ENCODE data around the gene CNIH3.

Gene CNIH3

DNA sequence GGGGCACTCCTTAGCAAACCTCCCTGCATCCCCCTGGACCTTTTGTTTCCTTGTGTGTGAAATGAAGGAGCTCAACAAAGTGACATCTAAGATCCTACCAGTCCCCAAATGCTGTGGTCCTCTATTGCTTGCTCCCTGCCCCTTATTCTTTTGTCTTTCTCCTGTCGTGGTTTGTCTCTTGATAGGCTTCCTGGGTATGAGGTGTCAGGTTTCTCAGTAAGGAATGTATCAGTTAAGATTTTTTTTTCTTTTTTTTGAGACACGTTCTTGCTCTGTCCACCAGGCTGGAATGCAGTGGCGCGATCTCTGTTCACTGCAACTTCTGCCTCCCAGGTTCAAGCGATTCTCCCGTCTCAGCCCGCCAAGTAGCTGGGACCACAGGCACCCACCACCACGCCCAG, 16.8 kb downstream of the CNIH3 start:
- no peaks in the 10 kb centered on the region for H3K9me3 ChIP-seq (ENCODE audit: low read length)
- no peaks in the 10 kb centered on the region for H4K20me1 ChIP-seq (ENCODE audit: insufficient read depth, low read length)
- H3K27ac ChIP-seq (ENCODE audit: low read depth, low read length, poor library complexity, severe bottlenecking) = no peak overlapping the region
- TF ChIP-seq EZH2 (IDR thresholded peaks at IDR 0.05; ENCODE audit: borderline replicate concordance, low read length) = no peak
- TF ChIP-seq, protein P1, sequence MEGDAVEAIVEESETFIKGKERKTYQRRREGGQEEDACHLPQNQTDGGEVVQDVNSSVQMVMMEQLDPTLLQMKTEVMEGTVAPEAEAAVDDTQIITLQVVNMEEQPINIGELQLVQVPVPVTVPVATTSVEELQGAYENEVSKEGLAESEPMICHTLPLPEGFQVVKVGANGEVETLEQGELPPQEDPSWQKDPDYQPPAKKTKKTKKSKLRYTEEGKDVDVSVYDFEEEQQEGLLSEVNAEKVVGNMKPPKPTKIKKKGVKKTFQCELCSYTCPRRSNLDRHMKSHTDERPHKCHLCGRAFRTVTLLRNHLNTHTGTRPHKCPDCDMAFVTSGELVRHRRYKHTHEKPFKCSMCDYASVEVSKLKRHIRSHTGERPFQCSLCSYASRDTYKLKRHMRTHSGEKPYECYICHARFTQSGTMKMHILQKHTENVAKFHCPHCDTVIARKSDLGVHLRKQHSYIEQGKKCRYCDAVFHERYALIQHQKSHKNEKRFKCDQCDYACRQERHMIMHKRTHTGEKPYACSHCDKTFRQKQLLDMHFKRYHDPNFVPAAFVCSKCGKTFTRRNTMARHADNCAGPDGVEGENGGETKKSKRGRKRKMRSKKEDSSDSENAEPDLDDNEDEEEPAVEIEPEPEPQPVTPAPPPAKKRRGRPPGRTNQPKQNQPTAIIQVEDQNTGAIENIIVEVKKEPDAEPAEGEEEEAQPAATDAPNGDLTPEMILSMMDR (IDR thresholded peaks at IDR 0.05; ENCODE audit: low read length) = no peak
- H3K36me3 ChIP-seq (ENCODE audit: insufficient read depth, low read length) = no peaks in the 10 kb centered on the region
- no peaks in the 10 kb centered on the region for H3F3A ChIP-seq (ENCODE audit: insufficient read depth, low read length)
- no peaks in the 10 kb centered on the region for H3K9me2 ChIP-seq (ENCODE audit: low read depth, low read length)
- no peak overlapping the region for H3K9ac ChIP-seq (ENCODE audit: low read length)
- no peak overlapping the region for H3K4me3 ChIP-seq (ENCODE audit: low read depth, low read length, poor library complexity, severe bottlenecking)
- no peak overlapping the region for H2AFZ ChIP-seq (ENCODE audit: low read length)
- no peaks in the 10 kb centered on the region for H3K79me2 ChIP-seq (ENCODE audit: insufficient read depth, low read length)
- H3K4me1 ChIP-seq (ENCODE audit: insufficient read depth, low read length, severe bottlenecking) = no peaks in the 10 kb centered on the region
- no peaks in the 10 kb centered on the region for H3K27me3 ChIP-seq (ENCODE audit: insufficient read depth, low read length)
- no peak overlapping the region for H3K4me2 ChIP-seq (ENCODE audit: low read length)

DNA sequence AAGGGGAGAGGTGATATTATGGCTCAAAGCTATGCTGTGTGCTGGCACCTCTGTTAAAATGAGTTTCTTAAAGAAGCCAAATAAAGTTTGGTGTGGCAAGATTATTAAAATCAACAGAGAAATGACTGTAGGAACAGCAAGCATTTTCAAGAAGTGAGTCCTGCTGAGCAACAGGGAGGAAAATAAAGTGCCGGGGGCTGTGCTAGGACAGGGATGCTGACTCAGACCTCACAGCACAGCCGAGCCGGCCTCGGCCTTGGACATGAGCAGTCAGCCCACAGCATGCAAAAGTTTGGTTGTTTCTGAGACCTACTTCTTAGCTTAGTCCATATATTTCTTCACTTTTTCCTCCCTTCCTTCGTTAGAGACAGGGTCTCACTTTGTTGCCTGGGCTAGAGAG, 19.2 kb downstream of the CNIH3 start:
- H4K20me1 ChIP-seq (ENCODE audit: insufficient read depth, low read length) = no peaks in the 10 kb centered on the region
- no peaks in the 10 kb centered on the region for H3K79me2 ChIP-seq (ENCODE audit: insufficient read depth, low read length)
- H3K9me3 ChIP-seq (ENCODE audit: low read length) = no peaks in the 10 kb centered on the region
- H3K27ac ChIP-seq (ENCODE audit: low read depth, low read length, poor library complexity, severe bottlenecking) = no peak overlapping the region
- no peaks in the 10 kb centered on the region for H3K27me3 ChIP-seq (ENCODE audit: insufficient read depth, low read length)
- H3K4me2 ChIP-seq (ENCODE audit: low read length) = no peak overlapping the region
- no peaks in the 10 kb centered on the region for H3F3A ChIP-seq (ENCODE audit: insufficient read depth, low read length)
- no peak for TF ChIP-seq EZH2 (IDR thresholded peaks at IDR 0.05; ENCODE audit: borderline replicate concordance, low read length)
- TF ChIP-seq, protein P1 (IDR thresholded peaks at IDR 0.05; ENCODE audit: low read length) = no peak
- H3K4me3 ChIP-seq (ENCODE audit: low read depth, low read length, poor library complexity, severe bottlenecking) = no peak overlapping the region
- H3K9me2 ChIP-seq (ENCODE audit: low read depth, low read length) = no peaks in the 10 kb centered on the region
- H3K4me1 ChIP-seq (ENCODE audit: insufficient read depth, low read length, severe bottlenecking) = no peaks in the 10 kb centered on the region
- H2AFZ ChIP-seq (ENCODE audit: low read length) = no peak overlapping the region
- no peaks in the 10 kb centered on the region for H3K36me3 ChIP-seq (ENCODE audit: insufficient read depth, low read length)
- H3K9ac ChIP-seq (ENCODE audit: low read length) = no peak overlapping the region

DNA sequence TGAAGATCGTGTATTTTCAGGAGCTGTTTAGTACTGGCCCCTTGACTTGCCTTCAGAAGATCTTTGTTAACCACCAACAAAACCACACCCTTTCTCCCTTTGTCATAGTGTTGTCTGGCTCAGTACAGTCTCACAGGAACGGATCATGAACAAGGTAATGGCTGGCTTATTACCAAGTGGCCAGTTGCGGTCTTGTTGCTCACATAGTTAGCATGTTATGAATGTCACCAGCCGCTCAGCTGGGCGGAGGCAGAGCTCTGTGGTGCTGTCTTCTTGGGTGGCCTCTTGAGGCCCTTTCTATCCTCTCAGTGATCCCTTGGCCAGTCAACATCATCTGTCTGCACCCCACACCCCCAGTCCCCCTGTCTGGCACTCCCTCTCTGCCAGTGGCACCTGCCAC, 21.4 kb downstream of the CNIH3 start:
- no peaks in the 10 kb centered on the region for H3K9me3 ChIP-seq (ENCODE audit: low read length)
- H2AFZ ChIP-seq (ENCODE audit: low read length) = no peak overlapping the region
- H3K9ac ChIP-seq (ENCODE audit: low read length) = no peak overlapping the region
- no peaks in the 10 kb centered on the region for H3K27me3 ChIP-seq (ENCODE audit: insufficient read depth, low read length)
- no peak overlapping the region for H3K4me3 ChIP-seq (ENCODE audit: low read depth, low read length, poor library complexity, severe bottlenecking)
- no peaks in the 10 kb centered on the region for H3K4me1 ChIP-seq (ENCODE audit: insufficient read depth, low read length, severe bottlenecking)
- no peak for TF ChIP-seq EZH2 (IDR thresholded peaks at IDR 0.05; ENCODE audit: borderline replicate concordance, low read length)
- TF ChIP-seq, protein P1 (IDR thresholded peaks at IDR 0.05; ENCODE audit: low read length) = no peak
- H3K4me2 ChIP-seq (ENCODE audit: low read length) = no peak overlapping the region
- H3K27ac ChIP-seq (ENCODE audit: low read depth, low read length, poor library complexity, severe bottlenecking) = no peak overlapping the region
- no peaks in the 10 kb centered on the region for H4K20me1 ChIP-seq (ENCODE audit: insufficient read depth, low read length)
- no peaks in the 10 kb centered on the region for H3K36me3 ChIP-seq (ENCODE audit: insufficient read depth, low read length)
- H3F3A ChIP-seq (ENCODE audit: insufficient read depth, low read length) = no peaks in the 10 kb centered on the region
- no peaks in the 10 kb centered on the region for H3K9me2 ChIP-seq (ENCODE audit: low read depth, low read length)
- no peaks in the 10 kb centered on the region for H3K79me2 ChIP-seq (ENCODE audit: insufficient read depth, low read length)

All from OCI-LY1 (cell line).